ENCODE measurements around the gene BBIP1. TPM values are rescaled to one million over a fixed set of nuclear protein-coding genes. Genes with fewer than 3 reads are reported as not detected.

BBIP1 gene
- total RNA-seq, 4 donors from 2014 or later: 8.9 to 15.3 (median 11.7) TPM

DNA sequence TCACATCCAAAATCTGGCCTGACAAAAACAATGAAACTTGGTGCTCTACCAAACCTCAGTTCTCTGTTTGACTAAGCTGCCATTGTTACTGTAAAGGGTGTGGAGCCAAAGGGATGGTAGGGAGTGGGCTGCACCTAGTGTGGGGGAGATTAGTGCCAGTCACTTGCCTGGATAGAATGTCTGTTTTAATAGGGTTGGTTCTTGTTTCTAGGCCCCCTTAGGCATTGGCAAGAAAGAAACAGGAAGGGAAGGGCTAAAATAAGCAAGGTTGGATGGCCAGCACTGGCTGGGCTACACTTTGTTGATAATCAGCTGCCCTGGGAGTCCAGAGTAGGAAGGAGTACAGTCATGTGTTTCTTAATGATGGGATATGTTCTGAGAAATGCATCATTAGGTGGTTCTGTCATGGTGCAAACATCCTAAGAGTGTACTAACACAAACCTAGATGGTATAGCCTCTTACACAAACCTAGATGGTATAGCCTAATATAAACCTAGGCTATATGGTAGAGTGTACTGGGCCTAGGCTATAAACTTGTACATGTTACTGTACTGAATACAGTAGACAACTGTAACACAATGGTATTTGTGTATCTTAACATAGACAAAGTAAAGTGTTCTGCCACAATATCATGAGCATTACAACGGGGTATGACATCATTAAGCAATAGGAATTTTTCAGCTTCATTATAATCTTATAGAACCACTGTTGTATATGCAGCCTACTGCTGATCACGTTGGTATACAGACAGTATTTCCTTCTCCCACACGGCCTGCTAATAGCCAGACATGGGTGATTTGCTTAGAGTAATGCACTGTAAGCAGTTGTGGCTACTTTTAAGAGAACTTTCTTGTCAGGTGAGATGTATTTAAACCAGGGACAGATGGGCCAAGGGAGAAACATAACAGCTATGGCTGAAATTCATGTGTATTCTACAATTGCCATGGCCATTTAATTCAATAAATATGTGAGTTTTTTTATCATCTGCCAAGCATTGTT, 15.4 kb downstream of the BBIP1 start:
- Histone ChIP-seq H3K9me3 (no peaks in the 10 kb centered on the region), H3K27ac (no peak overlapping the region), H3K4me3 (no peak overlapping the region), H3K4me1 (no peaks in the 10 kb centered on the region), H3K27me3 (no peaks in the 10 kb centered on the region), H3K36me3 (peaks cover 0 to 20% of the 10 kb centered on the region in 2 donors)
- no peak for ATAC-seq
- DNase-seq: no peak
- in situ Hi-C loops (cut with MboI; ENCODE audit: low sequenced_read_pairs in 4 of 4): loop anchor here in 2 of 4 donors (5.0 to 25.0 kb wide), 2 partner anchors 101 to 591 kb away; partner anchors contain the start of gene SMNDC1 (in 1 of the 2)
- intact Hi-C loops (cut with DNase I; ENCODE audit: low total_unique reads): no loop called here
- TF ChIP-seq POLR2A (IDR thresholded peaks at IDR 0.05): no peak
- TF ChIP-seq, protein P1, sequence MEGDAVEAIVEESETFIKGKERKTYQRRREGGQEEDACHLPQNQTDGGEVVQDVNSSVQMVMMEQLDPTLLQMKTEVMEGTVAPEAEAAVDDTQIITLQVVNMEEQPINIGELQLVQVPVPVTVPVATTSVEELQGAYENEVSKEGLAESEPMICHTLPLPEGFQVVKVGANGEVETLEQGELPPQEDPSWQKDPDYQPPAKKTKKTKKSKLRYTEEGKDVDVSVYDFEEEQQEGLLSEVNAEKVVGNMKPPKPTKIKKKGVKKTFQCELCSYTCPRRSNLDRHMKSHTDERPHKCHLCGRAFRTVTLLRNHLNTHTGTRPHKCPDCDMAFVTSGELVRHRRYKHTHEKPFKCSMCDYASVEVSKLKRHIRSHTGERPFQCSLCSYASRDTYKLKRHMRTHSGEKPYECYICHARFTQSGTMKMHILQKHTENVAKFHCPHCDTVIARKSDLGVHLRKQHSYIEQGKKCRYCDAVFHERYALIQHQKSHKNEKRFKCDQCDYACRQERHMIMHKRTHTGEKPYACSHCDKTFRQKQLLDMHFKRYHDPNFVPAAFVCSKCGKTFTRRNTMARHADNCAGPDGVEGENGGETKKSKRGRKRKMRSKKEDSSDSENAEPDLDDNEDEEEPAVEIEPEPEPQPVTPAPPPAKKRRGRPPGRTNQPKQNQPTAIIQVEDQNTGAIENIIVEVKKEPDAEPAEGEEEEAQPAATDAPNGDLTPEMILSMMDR (IDR thresholded peaks at IDR 0.05 in 4 of 5, conservative IDR thresholded peaks at IDR 0.05 in 1 of 5): no peak

GRCh38 chr10:110901954-110902819, 16.8 kb downstream of the BBIP1 start:
- in situ Hi-C loops (cut with MboI; ENCODE audit: low sequenced_read_pairs in 4 of 4): loop anchor here in 2 of 4 donors (5.0 to 25.0 kb wide), 2 partner anchors 100 to 590 kb away; partner anchors contain the start of gene SMNDC1 (in 1 of the 2)
- ATAC-seq: no peak

DNA sequence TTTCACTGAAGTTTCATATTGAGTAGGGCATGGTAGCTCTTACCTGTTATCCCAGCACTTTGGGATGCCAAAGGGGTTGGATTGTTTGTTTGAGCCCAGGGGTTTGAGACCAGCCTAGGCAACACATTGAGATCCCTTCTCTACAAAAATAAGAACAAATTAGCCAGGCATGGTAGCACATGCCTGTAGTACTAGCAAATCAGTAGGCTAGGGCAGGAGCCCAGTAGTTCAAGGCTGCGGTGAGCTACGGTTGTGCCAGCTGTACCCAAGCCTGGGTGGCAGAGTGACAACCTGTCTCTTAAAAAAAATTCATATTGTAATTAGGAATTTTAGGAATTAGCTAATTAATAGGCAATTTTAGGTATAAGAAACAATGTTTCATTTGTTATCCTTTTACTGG, 18.0 kb downstream of the BBIP1 start:
- Histone ChIP-seq H3K36me3 (peaks cover 0 to 36% of the 10 kb centered on the region in 2 donors), H3K4me1 (no peaks in the 10 kb centered on the region), H3K9me3 (no peaks in the 10 kb centered on the region), H3K27ac (no peak overlapping the region), H3K4me3 (no peak overlapping the region), H3K27me3 (no peaks in the 10 kb centered on the region)
- ATAC-seq: no peak
- in situ Hi-C loops (cut with MboI; ENCODE audit: low sequenced_read_pairs in 4 of 4) (loop anchor here in 2 of 4 donors (5.0 to 25.0 kb wide), 2 partner anchors 99 to 589 kb away; partner anchors contain the start of gene SMNDC1 (in 1 of the 2)), intact Hi-C loops (cut with DNase I; ENCODE audit: low total_unique reads) (no loop called here)
- no peak for TF ChIP-seq POLR2A (IDR thresholded peaks at IDR 0.05)
- TF ChIP-seq, protein P1 (IDR thresholded peaks at IDR 0.05 in 4 of 5, conservative IDR thresholded peaks at IDR 0.05 in 1 of 5): no peak
- no peak for DNase-seq

More at GRCh38 chr10:110901954-110902819, 16.8 kb downstream of the BBIP1 start:
- DNase-seq: no peak
- intact Hi-C loops (cut with DNase I; ENCODE audit: low total_unique reads): no loop called here
- Histone ChIP-seq H3K9me3 (no peaks in the 10 kb centered on the region), H3K27me3 (no peaks in the 10 kb centered on the region), H3K4me3 (no peak overlapping the region), H3K36me3 (peaks cover 0 to 25% of the 10 kb centered on the region in 2 donors), H3K27ac (no peak overlapping the region), H3K4me1 (no peaks in the 10 kb centered on the region)
- no peak for TF ChIP-seq POLR2A (IDR thresholded peaks at IDR 0.05)
- TF ChIP-seq, protein P1 (IDR thresholded peaks at IDR 0.05 in 4 of 5, conservative IDR thresholded peaks at IDR 0.05 in 1 of 5): no peak

DNA sequence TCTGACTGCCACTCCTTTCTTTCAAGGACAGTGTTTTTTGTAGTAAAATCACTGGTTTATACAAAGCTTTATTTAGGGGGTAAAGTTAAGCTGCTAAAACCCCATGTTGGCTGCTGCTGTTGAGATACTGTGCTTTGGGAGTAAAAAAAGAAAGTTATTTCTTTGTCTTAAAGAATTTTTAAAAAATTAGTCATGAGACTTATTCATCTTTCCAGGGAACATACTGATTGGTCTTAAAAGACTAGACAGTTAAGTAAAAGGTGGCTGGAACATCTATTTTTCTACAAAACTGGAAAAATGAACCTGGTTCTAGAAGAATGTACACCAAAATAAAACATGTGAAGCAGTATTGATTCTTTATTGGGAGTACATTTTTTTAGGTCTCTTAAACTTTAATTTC, 20.6 kb downstream of the BBIP1 start:
- H3K27ac ChIP-seq: no peak overlapping the region
- no peaks in the 10 kb centered on the region for H3K4me1 ChIP-seq
- H3K36me3 ChIP-seq: peaks cover 0 to 40% of the 10 kb centered on the region in 2 donors
- in situ Hi-C loops (cut with MboI; ENCODE audit: low sequenced_read_pairs in 4 of 4): loop anchor here (5.0 to 25.0 kb wide), 5 partner anchors 94 to 586 kb away; partner anchors contain the start of gene SMNDC1 (in 1 of the 4)
- intact Hi-C loops (cut with DNase I; ENCODE audit: low total_unique reads): no loop called here
- H3K27me3 ChIP-seq: no peaks in the 10 kb centered on the region
- no peaks in the 10 kb centered on the region for H3K9me3 ChIP-seq
- no peak for ATAC-seq
- DNase-seq: no peak
- no peak overlapping the region for H3K4me3 ChIP-seq
- TF ChIP-seq POLR2A (IDR thresholded peaks at IDR 0.05): no peak
- TF ChIP-seq, protein P1 (IDR thresholded peaks at IDR 0.05 in 4 of 5, conservative IDR thresholded peaks at IDR 0.05 in 1 of 5): no peak
